ENCODE data around the gene SLC37A1. TPM values are rescaled to one million over a fixed set of nuclear protein-coding genes. Genes with fewer than 3 reads are reported as not detected.

The SLC37A1 gene
- total RNA-seq, 1 experiment from 2014 or later = 11.2 TPM

- ChIA-PET POLR2A (ENCODE audit: low non-redundant PET) (no interaction called here), CTCF (no interaction called here)
- peaks cover 4% of the 10 kb centered on the region for H3K4me1 ChIP-seq (ENCODE audit: insufficient read depth, low read length, poor library complexity, severe bottlenecking)
- no peak for TF ChIP-seq EZH2 (IDR thresholded peaks at IDR 0.05; ENCODE audit: borderline replicate concordance, low read depth, low read length, poor library complexity, severe bottlenecking)
- no peak for TF ChIP-seq CTCF (conservative IDR thresholded peaks at IDR 0.05; ENCODE audit: low read depth, low read length)
- H3K27me3 ChIP-seq (replicated peaks; ENCODE audit: insufficient read depth, low read depth, low read length, poor library complexity) = no peaks in the 10 kb centered on the region
- H3K9me3 ChIP-seq (ENCODE audit: low read depth, low read length, poor library complexity, severe bottlenecking) = no peaks in the 10 kb centered on the region
- H3K27ac ChIP-seq (ENCODE audit: low read depth, low read length, poor library complexity, severe bottlenecking) = no peak overlapping the region
- no peak for DNase-seq (ENCODE audit: low spot score)
- intact Hi-C loops (cut with micrococcal nuclease; ENCODE audit: unreplicated experiment) = no loop called here
- no peaks in the 10 kb centered on the region for H3K36me3 ChIP-seq (ENCODE audit: insufficient read depth, low read length, poor library complexity, severe bottlenecking)
- no peak overlapping the region for H3K4me3 ChIP-seq (ENCODE audit: low read depth, low read length, poor library complexity, severe bottlenecking)
- BruUV-seq (replicated peaks) = no TSS peak
These were observed 21.5 kb upstream of the SLC37A1 start for GRCh38 chr21:42492201-42492600.

GRCh38 chr21:42493109-42494060 lies 20.3 kb upstream of the SLC37A1 start:
- Histone ChIP-seq H3K27ac (ENCODE audit: low read depth, low read length, poor library complexity, severe bottlenecking) (no peak overlapping the region), H3K36me3 (ENCODE audit: insufficient read depth, low read length, poor library complexity, severe bottlenecking) (no peaks in the 10 kb centered on the region), H3K4me1 (ENCODE audit: insufficient read depth, low read length, poor library complexity, severe bottlenecking) (peaks cover 5% of the 10 kb centered on the region), H3K4me3 (ENCODE audit: low read depth, low read length, poor library complexity, severe bottlenecking) (no peak overlapping the region), H3K9me3 (ENCODE audit: low read depth, low read length, poor library complexity, severe bottlenecking) (no peaks in the 10 kb centered on the region), H3K27me3 (replicated peaks; ENCODE audit: insufficient read depth, low read depth, low read length, poor library complexity) (no peaks in the 10 kb centered on the region)
- intact Hi-C loops (cut with micrococcal nuclease; ENCODE audit: unreplicated experiment) = no loop called here
- TF ChIP-seq CTCF (conservative IDR thresholded peaks at IDR 0.05; ENCODE audit: low read depth, low read length) = no peak
- TF ChIP-seq EZH2 (IDR thresholded peaks at IDR 0.05; ENCODE audit: borderline replicate concordance, low read depth, low read length, poor library complexity, severe bottlenecking) = no peak
- DNase-seq (ENCODE audit: low spot score) = no peak
- ChIA-PET POLR2A (ENCODE audit: low non-redundant PET) (no interaction called here), CTCF (no interaction called here)
- no TSS peak for BruUV-seq (replicated peaks)

GRCh38 chr21:42495027-42495426 lies 18.6 kb upstream of the SLC37A1 start:
- POLR2A ChIA-PET (ENCODE audit: low non-redundant PET) = no interaction called here
- H3K4me1 ChIP-seq (ENCODE audit: insufficient read depth, low read length, poor library complexity, severe bottlenecking) = peaks cover 8% of the 10 kb centered on the region
- no TSS peak for BruUV-seq (replicated peaks)

More at GRCh38 chr21:42495027-42495426, 18.6 kb upstream of the SLC37A1 start:
- H3K27me3 ChIP-seq (replicated peaks; ENCODE audit: insufficient read depth, low read depth, low read length, poor library complexity) = no peaks in the 10 kb centered on the region
- CTCF ChIA-PET = no interaction called here
- H3K4me3 ChIP-seq (ENCODE audit: low read depth, low read length, poor library complexity, severe bottlenecking) = no peak overlapping the region
- DNase-seq (ENCODE audit: low spot score) = no peak
- no peak for TF ChIP-seq CTCF (conservative IDR thresholded peaks at IDR 0.05; ENCODE audit: low read depth, low read length)
- no peak for TF ChIP-seq EZH2 (IDR thresholded peaks at IDR 0.05; ENCODE audit: borderline replicate concordance, low read depth, low read length, poor library complexity, severe bottlenecking)
- no peaks in the 10 kb centered on the region for H3K9me3 ChIP-seq (ENCODE audit: low read depth, low read length, poor library complexity, severe bottlenecking)
- intact Hi-C loops (cut with micrococcal nuclease; ENCODE audit: unreplicated experiment) = no loop called here
- H3K27ac ChIP-seq (ENCODE audit: low read depth, low read length, poor library complexity, severe bottlenecking) = no peak overlapping the region
- H3K36me3 ChIP-seq (ENCODE audit: insufficient read depth, low read length, poor library complexity, severe bottlenecking) = no peaks in the 10 kb centered on the region

Measured in A673 (cell line).